RPMI7951 (cell line): Measurements from ENCODE around the gene MXD3. TPM values are rescaled to one million over a fixed set of nuclear protein-coding genes. Genes with fewer than 3 reads are reported as not detected.
"Not testable (repeated sequence)": the region's sequence is repeated elsewhere in the genome, so short reads cannot be mapped to it uniquely, and the experiment has no call there.

ENCODE experiments used
- DNase-seq: peaks from one replicate; pipeline ENCODE4 v3.0.0-alpha.2; 2012; ENCODE audit warnings: low read depth
- total RNA-seq: library from RNA; depleted of rRNA; stranded (reverse); fragments of >200 nt; shearing (Covaris generic); gene quantifications from 2 replicates; pipeline ENCODE4 v1.2.3, GENCODE V29; 2014

The MXD3 gene
- total RNA-seq, 1 experiment from 2014 or later: 50.6 TPM

DNA sequence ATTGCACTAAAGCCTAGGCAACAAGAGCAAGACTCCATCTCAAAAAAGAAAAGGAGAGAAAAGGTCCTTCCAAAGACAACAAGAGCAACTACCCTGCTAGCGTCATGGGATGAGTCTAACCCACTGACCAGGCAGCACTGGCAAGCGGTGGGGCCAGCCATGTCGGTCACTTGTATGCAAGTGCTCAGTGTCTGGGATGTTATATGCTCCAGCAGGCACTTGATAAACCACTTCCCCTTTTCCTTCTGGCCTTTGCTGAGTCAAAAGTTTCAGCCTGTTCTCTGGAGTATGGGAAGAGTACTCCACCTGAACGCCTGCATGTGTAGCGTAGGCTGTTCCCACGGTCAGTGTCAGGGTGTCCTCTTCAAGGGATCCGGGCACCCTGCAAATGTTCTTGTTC, 9.2 kb upstream of the MXD3 start:
- no peak for DNase-seq

DNA sequence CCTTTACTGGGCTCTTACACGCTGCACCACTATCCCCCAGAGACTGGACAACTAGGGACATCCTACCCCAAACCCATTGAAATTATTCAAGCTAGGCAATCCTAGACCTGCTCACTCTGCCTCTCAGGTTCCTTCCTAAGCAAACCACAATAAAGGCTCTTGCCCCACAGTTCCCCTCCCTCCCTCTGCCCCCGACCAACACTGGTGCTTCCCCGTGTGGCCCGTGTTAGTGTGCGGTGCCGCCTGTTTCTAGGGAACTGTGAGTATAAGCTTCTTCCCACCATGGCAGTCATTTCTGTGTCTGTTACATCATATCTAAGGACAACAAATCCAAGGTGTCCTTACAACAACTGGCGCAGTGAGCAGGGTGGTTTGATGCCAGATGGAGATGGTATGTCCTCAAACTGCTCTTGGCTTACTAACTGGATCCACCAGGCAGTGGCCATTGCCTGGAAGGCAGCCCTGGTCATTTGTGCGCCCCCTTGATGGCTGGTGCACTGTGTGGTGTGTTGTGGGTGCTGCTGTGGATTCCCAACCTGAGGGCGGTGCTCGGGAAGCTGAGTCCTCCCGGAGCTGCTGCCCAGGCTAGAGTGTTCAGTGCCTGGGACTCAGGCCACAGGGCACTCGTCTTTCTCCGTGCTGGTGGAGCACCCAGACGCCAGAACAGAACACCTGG, 8.4 kb upstream of the MXD3 start:
- DNase-seq: no peak

DNA sequence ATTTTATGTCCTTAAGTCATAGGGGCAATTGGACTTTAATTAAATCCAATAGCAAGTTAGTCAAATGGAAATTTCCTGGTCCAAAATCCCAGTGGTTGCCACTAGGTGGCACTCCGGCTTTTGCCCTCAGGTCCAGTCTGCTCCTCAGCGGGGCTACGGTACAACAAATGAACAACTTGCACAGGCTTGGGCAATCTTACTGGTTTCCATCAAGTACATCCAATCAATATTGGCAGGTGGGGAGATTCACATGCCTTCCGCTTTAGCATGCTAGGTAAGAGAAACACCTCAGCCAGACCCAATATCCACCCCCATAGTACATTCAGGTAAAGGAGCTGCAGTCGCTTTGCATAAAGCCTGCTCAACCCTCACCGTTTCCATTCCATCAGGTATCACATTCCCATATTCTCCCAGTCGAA, 6.3 kb upstream of the MXD3 start:
- DNase-seq: peak; percentile 63

DNA sequence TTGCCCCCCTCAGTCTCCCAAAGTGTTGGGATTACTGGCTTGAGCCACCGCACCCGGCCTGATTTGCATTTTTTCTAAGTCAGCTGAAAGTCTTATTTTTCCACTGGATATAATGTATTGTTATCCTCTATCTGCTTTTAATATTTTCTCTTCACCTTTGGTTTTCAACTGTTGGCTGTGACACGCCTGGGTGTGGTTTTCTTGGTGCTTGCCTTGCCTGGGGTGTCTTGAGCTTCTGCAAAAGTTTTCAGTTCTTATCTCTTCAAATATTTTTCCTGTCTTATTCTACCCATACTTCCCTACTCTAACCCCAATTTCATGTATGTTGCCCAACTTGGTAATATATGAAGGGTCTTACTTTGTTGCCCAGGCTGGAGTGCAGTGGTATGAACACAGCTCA, 4.3 kb upstream of the MXD3 start:
- no peak for DNase-seq

DNA sequence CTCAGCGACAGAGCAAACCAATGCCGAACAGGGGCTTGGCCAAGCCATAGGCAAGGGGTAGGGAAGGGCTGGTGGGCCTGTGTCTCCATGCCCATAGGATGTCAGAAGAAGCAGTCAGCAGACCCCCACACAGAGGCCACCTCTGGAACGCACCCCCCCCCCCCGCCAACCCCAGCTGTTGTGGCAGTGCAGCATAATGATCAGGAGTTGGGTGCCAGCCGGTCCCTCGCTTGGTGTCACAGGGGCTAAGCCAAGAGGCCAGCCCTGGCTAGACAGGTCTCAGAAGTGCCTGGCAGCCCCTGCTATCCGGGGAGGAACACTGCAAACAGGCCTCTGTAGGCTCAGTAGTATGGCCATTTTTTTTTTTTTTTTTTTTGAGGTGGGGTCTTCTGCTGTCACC, 3.7 kb upstream of the MXD3 start:
- DNase-seq: no peak

DNA sequence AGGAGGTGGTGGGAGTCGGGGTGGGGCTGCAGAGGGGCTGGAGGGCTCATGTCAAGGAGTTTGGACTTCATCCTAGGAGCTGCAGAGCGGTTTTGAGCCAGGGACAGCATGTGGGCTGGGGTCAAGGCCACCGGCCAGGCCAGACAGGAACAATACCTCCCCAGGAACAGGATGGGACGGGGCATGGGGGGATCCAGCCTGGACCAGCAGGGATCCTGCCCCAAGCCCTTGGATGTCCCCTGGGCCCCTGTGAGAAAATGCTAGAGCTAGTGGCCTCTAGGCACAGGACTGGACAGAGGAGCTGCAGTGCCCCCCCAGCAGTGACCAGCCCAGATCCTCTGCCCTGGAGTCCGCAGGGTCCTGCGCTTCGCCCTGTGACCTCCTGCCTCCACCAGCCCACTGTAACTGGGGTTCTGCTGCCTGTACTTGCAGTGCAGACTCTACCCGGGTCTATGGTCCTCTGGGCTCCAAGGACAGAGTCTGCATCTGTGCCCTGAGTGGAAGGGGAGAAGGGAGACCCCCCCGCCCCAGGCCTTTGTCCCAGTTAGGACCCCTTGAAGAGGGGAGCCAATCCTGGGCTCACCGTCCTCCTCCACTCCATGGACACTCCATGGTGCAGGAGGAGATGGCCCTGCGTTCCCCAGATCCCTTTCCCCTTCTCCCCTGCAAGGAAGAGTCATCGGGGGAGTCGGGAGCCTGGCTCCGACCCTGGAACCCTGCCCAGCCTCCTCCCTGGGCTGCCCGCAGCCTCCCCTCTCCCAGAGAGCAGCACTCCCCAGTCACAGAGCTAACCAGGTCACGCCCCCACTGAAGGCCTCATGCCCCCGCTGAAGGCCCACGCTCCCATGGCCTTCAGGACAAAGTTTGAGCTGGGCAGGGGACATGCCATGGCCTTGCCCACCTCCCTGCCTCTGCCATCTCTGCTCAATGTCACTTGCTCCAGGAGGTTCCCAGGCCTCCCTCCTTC, 3.0 kb upstream of the MXD3 start:
- no peak for DNase-seq

DNA sequence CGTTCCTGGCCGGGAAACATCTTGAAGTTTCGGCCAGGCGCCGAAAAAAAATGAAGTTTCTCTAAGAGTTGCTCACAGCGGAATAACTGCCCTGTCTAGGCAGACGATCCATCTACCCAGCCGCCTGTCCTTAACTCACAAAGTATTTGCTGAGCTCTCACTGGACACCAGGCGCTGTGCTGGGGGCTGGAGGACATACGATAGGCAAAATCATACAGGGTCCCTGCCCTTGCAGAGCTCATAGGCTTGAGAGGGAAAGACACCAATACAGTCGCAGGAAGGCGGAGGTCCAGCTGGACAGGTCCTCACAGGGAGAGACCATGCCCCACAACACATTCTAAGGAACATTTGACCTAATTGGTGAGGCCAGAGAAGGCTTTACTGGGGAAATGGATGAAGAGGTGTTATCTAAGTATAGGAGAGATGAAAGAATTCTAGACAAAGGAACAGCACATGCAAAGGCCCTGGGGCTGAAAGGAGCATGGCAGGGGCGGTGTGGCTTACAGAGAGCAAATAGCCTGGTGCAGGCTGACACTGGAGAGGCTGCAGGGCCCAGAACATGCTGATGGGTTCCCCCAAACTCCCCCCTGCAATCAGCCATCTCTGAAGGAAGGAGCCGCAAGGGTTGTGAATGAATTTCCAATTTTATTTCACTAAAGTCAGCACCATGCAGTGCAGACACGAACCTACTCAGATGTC, 2.0 kb upstream of the MXD3 start:
- DNase-seq: no peak

DNA sequence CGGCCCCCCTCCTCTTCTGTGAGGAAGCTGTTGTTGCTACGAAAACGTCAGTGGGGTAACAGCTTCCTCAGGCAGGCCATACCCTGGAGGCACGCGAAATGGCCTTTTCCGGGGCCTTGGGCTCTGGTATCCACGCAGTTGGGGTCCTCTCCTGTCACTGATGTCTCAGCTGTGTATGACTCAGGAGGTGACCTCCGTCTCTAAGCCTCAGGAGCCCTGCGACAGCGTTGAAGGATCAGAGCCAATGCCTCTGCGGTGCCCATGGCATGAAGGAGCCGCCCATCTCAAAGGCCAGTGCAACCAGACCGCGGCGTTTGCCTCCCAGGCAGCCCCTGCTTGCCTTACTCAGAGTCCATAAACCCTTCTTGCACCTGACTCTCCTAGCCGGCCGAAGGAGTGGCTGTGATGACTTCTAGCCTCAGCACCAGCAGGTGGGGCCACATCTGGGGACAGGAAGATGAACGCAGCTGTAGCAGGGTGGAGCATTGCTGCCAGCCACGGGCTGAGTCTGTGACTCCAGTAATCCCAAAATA, 1.0 kb upstream of the MXD3 start:
- peak; percentile 63 for DNase-seq

DNA sequence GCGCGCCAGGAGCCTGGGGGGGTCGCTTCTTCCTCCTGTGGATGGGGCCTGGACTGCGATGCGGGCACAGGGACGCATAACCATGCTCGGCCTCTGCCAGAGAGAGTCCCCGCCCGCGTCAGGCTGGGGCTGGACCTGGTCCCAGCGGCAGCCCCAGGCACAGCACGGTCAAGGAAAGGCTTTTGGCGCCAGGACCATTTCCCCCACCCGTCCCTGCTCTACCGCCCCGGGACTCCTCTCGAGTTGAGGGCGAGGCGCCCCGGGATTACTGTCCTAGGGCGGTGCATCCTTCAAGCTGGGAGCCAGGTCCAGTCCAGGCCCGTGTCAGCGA, 341 bp downstream of the MXD3 start:
- peak; percentile 28 for DNase-seq

DNA sequence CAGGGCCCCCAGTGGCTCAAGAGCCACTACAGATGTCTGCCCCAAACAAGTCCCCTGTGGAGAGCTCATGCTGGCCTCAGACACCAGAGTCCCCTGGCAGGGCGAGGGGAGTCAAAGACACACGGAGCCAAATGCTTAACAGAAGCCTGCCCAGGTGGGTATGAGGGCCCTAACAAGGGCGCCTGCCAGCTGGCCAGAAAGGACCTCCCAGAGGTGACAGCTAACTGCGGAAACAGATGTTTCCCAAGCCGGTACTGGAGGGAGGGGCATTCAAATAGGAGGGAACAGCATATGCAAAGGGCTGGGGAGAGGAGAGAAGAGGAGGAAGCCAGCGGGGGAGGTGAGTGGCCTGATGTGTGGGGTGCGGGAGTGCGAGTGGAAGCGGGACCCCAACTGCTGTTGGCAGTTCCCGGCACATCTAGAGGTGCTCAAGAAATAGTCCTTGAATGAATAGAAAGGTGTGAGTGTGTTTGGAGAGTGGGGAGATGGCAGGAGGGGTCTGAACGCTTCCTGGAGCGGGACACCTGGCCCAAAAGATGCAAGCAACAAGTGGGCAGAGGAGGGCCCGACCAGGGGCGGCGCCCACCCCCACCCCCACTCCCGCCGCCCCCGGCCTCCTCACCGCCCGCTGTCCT, 824 bp downstream of the MXD3 start:
- peak; percentile 44 for DNase-seq

DNA sequence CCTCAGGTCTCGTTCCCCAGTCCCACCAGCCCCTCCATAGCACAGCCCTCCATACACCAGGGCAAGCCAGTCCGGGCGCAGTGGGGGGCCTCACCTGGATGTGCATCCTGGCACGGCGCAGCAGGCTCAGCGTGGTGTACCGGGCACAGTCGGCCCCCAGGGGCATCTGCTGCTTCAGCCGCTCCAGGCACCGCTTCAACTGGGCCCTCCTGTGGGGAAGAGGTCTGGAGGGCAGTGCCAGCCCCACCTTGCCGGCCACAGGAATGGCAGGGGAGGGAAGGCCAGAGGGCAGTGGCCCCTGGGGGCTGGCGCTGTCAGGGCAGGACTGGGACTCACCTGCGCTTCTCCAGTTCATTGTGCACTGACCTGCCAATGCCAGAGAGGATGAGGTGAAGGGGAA, 1.4 kb downstream of the MXD3 start:
- no peak for DNase-seq

DNA sequence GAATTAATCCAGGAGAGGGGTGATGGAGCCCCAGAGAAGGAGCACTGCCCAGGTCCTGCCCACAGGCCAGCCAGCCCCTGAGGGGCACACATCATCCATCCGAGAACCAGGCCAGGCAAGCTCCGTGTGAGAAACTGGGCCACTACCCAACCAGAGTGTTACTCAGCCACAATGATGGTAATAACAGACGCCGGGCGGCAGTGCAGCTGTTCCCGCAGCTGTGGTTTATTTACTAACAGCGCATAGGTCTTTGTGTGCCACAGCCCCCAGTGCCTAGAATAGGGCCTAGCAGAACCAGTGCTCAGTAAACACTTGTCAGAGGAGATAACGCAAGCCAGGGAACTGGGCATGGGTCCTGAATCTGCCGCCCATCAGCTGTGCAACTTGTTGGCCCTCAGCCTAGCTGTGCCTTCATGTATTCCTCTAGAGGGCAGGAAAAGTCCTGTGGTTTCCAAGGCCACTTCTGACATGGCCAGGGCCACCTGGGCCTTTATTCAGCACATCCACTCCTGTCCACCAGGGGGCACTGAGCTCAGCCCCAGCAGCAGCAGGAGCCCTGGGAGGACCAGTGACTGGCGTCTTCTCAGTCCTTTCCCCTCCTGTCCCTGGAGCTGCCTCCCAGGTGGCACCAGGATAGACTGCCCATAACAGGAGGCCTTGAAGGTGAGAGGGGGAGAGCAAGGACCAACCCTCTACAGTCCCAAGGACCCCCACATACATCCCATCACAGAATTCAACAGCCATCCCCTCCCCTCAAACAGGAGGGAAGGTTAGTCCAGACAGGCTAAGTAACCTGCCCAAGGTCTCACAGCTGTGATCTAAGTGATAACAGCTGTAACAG, 2.1 kb downstream of the MXD3 start:
- DNase-seq: peak; percentile 54

DNA sequence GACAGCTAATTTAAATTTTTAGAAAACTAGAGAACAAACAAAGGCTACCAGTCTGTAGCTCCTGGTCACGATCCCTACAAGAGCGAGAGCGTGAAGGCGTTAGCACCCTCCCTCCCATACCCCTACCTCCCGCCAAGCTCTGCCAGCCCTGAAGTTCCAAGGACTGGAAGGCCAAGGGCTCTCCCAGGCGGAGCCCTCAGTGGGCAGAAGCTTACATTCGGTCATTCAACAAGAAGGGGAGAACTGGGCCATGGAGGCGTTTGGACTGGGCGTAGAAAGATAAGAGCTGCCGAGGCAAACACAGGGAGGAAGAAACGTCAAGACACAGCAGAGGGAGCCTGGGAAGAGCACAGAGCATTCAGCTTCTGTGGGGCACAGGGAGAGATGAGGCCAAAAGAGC, 3.0 kb downstream of the MXD3 start:
- no peak for DNase-seq

DNA sequence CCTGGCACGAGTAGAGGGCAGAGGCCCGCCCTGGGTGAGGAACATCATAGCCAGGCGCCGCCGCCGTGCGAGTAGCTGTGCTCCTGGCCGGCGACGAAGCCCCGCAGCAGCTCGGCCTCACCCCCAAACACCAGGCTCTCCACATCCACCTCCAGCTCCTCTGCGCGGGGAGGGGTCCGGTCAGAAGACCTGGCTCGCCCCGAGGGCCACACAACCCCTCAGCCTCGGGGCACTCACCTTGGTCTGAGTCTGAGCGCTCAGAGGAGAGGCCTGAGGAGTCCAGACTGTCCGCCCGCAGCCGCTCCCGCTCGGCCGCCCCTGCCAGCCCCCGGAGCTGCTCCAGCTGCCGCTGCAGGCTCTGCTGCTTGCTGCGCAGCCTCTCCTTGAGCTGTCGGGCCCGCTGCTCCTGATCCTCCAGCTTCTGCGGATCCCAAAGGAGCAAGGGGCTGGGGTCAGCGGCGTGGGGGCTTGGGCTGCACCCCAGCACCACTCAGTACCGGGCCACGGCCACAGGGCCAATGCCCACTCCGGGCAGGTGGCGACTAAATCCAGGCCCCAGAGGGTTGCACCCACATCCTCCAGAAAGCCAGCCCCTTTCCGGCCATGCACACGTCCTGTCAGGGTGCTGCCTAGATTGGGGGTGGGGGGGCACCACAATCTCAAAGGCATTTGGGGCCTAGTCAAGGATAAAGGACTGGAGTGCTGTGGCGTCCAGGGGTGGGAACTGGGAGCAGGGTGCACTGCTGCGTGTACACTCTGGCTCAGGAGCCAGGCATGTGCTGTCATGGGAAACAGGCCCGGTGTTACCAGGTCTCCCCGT, 3.9 kb downstream of the MXD3 start:
- DNase-seq: no peak

DNA sequence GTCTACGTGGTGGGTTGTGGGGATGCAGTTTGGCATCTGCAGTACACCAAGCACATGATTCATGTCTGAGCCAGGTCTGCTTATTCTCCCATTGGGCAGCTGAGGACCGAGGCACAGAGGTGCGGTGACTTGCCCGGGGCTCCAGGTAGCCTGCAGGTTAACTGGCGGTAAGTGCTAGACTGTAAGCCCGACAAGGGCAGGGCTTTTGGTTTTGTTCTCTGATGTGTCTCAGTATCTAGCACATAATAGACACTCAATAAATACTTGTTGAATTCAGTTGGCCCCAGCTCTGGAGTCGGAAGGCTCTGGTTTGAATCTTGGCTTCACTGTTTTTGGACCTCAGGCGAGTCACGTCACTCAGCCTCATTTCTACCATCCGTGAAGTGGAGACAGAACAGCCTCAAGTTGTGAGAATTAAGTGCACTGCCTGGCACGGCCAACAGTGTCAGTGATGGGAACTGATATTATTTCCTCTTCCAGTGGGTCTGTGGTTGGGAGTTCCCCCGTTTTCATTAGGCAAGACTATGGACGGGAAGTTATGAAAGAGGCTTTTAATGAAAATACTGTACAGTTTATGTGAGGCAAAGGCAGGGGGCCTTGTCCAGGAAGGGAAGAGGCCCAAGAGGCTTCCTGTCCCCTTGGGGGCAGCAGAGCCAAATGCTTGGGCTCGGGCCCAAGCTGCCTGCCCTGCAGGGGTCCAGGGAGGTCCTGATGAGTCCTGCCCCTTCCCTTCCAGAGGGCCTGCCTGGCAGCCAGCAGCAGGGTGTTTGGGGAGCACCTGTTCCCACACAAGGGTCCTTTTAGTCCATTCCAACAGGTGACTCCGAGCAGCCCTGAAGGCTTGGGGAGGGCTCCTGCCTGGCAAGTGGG, 4.8 kb downstream of the MXD3 start:
- peak; percentile 15 for DNase-seq

DNA sequence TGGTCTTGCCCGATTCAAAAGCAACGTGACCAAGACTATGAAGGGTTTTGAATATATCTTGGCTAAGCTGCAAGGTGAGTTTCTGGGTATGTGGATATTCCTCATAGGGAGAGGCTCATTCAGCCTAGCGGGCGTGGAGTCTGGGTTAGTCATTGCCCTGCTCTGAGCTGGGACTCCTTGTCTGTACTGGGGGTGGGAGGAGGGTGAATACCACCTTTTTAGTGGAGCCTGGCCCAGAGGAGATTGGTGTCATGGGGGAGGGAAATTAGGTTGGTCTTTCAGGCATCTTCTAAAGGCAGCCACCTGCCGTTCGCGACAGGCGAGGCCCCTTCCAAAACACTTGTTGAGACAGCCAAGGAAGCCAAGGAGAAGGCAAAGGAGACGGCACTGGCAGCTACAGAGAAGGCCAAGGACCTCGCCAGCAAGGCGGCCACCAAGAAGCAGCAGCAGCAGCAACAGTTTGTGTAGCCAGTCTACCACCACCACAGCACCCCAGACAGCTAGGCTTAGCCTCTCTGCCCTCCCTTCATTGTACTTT, 5.5 kb downstream of the MXD3 start:
- DNase-seq: not testable (repeated sequence)

DNA sequence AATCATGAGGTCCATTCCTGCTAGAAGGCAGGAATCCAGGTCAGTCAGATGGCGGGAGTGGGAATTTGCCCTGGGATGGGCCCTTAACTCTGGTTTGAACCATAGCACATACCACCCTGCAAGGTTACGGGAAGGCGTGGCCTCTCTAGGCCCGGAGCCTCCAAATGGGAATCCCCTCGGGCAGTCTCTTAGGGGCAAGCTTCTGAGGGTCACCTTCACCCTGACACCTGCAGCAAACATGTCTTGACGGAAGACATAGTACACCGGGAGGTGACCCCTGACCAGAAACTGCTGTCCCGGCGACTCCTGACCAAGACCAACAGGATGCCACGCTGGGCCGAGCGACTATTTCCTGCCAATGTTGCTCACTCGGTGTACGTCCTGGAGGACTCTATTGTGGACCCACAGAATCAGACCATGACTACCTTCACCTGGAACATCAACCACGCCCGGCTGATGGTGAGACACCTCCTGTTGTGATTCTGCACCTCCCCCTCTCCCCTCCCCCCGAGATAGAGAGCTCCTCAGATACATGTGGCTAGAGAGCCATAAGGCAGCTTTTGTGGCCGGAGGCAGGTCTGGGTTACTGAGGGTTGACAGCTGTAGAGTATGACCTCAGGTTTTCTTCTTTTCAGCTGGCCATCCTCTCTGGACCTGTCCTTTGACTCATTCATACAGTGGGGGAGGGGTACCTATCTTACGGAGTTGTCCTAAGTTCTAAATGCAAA, 7.1 kb downstream of the MXD3 start:
- peak; percentile 66 for DNase-seq

DNA sequence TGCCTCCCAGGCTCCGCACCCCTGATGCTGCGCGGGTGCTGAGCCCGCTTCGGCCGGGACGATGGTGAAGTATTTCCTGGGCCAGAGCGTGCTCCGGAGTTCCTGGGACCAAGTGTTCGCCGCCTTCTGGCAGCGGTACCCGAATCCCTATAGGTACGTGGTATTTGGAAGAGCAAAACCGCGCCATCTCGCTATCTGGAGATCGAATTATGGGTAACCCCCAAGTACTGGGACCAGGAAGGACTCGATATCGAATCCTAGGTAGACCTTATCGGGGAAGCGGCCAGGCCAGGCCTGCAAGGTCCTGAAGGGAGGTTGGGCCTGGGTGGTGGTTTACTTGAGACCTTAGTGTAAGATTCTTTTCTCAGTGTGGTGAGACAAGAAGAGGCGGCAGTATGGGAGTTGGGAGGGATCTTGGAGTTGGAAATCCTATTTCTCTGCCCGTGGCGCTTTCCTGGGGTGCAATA, 7.7 kb downstream of the MXD3 start:
- peak; percentile 11 for DNase-seq
